HEK293T (cell line): Measurements from ENCODE around the gene MFF.

Experiments used
- BHLHE40 ChIP-seq: fragments of 450-650 bp; IDR thresholded peaks from 2 replicates; pipeline ENCODE4 v1.6.1; 2016; ENCODE audit warnings: mild to moderate bottlenecking, moderate library complexity, borderline replicate concordance
- CTBP1 ChIP-seq: fragments of 450-650 bp; IDR thresholded peaks from 2 replicates; pipeline ENCODE4 v1.6.1; 2016; ENCODE audit warnings: borderline replicate concordance
- FOXA1 ChIP-seq: fragments of 450-650 bp; IDR thresholded peaks from 2 replicates; pipeline ENCODE4 v1.6.1; 2016; ENCODE audit warnings: mild to moderate bottlenecking
- FOXK2 ChIP-seq: fragments of 450-650 bp; IDR thresholded peaks from 2 replicates; pipeline ENCODE4 v1.6.1; 2016; ENCODE audit warnings: mild to moderate bottlenecking
- SP1 ChIP-seq: fragments of 450-650 bp; IDR thresholded peaks from 2 replicates; pipeline ENCODE4 v1.6.1; 2017
- SUZ12 ChIP-seq: fragments of 450-650 bp; IDR thresholded peaks from 2 replicates; pipeline ENCODE4 v1.6.1; 2016; ENCODE audit warnings: mild to moderate bottlenecking
- TARDBP ChIP-seq: fragments of 450-650 bp; IDR thresholded peaks from 2 replicates; pipeline ENCODE4 v1.6.1; 2016
- ZNF384 ChIP-seq: fragments of 450-650 bp; IDR thresholded peaks from 2 replicates; pipeline ENCODE4 v1.6.1; 2016

DNA sequence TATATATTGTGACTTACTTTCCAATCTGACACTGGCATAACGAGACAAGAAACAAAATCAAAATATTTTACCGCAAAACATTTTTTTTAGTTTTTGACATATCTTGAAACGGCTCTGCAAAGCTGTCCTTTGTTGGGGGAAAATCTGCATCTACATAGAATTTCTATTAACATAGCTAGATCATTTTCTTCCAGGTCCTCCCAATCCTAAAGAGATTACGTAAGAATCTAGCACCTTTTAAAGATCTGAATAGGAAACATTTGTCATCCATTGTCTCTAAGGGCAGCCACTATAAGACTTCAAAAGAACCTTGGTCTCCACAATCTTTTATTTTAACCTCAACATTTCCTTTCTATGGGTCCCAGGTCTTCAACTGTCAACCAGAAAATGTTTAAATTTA, 1.2 kb upstream of the MFF start:
- TF ChIP-seq SP1 (no peak), FOXK2 (no peak), SUZ12 (no peak), FOXA1 (no peak), ZNF384 (no peak), CTBP1 (no peak), BHLHE40 (no peak), TARDBP (no peak)
